Measurements from ENCODE around the gene FBXO28. TPM values are rescaled to one million over a fixed set of nuclear protein-coding genes. Genes with fewer than 3 reads are reported as not detected.

FBXO28 gene
- polyA plus RNA-seq, 12 donors = 12.3 to 23.5 (median 20.1) TPM; not detected in 1

DNA sequence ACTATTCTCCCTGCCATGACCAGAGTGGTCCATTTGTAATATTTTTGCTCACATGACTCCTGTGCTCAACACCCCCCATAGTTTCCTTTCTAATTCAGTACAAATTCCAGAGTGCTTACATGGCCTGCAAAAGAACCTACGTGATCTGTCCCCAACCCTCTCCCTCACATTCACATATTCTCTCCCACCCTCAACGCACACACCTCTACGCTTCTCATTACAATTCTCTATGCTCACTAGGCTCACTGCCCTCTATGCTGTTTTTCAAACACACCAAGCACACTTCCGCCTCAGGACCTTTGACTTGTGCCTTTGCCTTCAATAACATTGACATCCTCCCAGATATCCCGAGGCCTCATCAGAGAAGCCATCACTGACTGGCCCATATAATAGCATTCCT is 23.8 kb upstream of the FBXO28 start:
- DNase-seq = no peak

DNA sequence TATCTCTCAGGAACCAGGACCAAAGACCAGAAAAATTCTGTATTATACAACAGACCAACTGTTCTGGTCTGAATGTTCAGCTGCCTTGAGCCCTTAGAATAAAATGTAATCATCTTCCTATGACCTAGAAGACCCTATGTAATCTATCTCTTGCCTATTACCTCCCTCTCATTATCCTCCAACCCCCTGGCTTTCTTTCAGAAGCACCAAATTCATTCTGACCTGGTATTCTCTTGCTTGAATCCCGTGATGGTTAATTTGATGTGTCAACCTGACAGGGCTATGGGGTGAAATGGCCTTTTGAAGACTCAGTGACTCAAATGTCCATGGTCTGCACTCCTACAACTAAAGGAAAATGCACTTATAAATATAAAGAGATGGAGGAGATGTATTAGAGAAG is 21.8 kb upstream of the FBXO28 start:
- no peak for DNase-seq

DNA sequence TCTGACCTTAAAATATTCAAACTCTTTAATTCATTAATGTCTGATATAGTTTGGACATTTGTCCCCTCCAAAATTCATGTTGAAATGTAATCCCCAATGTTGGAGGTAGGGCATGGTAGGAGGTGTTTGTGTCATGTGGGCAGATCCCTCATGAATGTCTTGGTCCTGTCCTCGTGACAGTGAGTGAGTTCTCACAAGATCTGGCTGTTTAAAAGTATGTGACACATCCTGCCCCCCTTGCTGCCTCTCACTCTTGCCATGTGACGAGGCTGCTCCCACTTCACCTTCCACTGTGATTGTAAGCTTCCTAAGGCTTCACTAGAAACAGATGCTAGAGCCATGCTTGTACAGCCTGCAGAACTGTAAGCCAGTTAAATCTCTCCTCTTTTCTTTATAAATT is 21.3 kb upstream of the FBXO28 start:
- no peak for DNase-seq

DNA sequence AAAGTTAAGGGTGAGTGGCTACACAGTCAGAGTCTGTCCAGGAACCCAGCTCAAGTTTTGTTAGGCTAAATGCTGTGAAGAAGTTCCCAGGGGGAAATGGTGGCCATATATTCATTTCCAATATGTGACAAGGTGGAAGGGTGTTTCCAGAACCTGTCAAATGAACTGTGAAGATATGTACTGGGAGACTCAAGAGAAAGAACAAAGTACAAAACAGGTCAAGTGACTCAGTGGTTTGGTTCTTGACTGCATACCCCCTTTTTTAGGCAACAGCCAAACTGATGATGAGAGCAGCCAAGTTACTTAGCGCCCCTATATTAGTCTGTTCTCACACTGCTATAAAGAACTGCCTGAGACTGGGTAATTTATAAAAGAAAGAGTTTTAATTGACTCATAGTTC is 18.6 kb upstream of the FBXO28 start:
- no peak for DNase-seq

DNA sequence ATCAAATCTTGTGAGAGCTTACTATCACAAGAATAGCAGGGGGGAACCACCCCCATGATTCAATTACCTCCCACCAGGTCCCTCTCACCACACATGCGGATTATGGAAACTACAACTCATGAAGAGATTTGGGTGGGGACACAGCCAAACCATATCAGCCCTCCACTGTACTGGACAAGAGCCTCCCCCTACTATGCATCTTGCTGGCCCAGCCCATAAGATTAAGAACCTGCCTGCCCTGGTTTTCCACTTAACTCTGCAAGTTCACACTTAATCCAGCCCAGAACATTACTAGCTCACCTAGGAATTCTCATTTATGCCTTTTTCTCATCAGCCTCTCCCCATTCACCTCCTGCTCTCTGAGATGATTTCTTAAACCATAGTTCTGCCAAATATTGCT is 18.0 kb upstream of the FBXO28 start:
- no peak for DNase-seq

DNA sequence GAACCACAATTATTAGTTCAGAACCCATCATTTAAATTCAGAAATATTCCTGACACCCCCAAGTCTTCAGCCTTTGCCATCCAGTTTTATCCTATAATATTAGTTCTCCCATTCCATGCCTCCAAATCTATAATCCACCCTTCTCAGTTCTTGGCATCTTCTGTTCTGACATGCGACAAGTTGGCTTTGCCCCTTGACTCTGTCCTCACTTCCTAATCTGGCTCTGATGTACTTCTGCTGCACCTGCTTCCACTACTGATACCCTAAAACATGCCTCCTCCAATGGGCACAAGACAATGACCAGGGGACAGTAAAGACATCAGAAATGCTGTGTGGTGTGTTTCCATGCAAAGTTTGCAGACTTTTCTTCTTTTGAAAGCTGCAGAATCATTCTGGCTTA is 17.1 kb upstream of the FBXO28 start:
- no peak for DNase-seq

DNA sequence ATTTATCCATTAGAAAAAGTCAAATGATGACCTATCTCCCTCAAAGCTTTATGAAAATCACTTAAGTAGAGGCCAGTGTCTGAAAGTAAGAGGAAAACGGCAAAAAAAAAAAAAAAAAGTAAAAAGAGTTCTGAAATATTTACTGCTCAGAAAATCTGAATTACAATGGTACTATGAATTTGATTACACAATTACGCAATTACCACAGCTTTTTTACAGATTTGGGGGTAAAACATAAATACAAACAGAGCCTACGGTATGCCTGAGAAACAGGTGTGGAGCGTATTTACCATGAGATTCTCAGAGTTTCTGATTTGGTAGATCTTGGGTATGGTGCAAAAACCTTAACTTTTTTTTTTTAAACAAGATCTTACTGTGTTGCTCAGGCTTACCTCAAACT is 15.9 kb upstream of the FBXO28 start:
- DNase-seq = no peak

DNA sequence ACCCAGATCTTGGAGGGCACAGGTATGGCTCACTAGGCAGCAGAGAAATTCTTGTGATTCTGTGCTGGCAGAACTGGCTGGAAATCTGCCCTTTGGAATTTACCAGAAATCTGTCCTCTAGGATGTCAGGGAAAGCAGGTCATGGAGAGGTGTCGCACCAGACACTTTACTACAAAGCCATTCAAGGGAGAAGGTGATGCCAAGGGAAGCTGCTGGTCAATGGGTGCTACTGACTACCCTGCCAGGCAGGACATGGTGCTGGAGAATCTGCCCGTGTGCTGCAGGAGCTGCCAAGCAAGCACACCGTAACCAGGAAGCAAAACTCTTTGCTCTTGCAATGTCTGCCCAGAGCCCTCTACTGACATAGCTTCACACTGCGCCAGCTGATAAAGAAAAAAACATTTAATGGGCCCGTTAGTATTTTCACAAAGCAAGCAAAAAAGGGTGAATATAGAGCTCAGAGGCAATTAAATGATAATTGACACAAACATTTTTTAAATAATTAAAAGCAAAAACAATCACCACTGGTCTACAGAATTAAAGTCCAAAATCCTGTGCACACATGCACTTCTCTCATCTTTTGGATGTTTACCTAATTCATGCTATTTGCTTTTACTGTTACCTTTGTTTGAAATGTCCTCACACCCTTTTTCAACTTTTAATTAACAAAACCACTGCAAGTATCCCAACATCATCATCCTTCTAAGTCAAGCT is 7.2 kb upstream of the FBXO28 start:
- DNase-seq = no peak

DNA sequence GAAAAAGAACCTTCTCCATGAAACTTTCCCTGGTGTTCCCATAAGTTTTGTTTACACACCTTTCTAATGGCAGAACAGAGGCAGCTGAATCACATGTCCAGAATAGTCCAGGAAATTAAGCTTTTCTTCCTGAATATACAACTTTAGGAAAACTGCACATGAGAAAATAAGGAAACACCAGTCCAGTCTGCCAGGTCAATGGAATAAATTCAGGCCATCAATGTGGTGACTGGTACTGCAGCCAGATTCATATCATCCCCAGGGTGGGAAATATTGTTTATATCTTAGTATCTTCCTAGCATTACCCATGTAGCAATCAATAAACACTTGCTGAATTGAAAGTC is 6.7 kb upstream of the FBXO28 start:
- no peak for DNase-seq

DNA sequence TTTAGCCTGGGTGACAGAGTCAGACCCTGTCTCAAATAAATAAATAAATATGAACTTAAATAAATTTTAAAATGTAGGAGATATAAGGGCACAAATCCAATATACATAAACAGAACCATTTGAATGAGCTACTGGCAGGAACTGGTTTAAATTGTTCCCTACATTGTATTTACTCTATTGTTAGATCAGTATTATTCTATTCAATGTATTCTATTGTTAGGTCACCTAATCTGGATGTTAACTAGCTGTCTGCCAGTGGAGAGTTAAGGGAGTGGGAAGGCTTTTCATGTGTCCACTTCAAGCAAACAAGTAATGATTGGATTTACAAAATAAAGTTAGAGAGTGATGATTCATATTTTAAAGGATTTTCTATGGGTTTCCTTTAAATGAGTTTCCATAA is 4.9 kb upstream of the FBXO28 start:
- DNase-seq = no peak

DNA sequence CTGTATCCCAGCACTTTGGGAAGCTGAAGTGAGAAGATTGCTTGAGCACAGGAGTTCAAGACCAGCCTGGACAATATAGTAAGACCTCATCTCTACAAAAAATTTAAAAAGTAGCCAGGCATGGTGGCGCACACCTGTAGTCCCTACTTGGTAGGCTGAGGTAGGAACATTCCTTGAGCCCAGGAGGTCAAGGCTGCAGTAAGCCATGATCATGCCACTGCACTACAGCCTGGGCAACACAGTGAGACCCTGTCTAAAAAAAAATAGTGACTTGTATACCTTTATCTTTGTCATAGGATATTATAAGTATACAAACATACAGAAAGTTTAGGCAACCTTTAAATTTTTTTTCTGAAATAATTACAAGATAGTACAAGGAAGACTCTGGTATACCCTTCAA is 3.9 kb upstream of the FBXO28 start:
- no peak for DNase-seq

DNA sequence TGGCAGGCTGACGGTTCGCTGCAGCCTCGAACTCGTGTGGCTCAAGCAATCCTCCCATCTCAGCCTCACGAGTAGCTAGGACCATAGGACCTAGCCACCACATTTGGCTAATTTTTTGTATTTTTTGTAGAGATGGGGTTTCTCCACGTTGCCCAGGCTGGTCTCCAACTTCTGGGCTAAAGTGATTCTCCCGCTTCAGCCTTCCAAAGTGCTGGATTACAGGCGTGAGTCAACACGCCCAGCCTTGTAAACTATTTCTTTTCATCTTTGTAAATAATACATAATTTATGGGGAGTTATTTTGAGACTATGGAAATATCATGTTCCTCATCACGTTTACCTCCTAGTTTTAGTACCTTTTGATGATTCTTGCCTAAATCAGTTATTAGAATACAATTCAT is 906 bp upstream of the FBXO28 start:
- DNase-seq = no peak

DNA sequence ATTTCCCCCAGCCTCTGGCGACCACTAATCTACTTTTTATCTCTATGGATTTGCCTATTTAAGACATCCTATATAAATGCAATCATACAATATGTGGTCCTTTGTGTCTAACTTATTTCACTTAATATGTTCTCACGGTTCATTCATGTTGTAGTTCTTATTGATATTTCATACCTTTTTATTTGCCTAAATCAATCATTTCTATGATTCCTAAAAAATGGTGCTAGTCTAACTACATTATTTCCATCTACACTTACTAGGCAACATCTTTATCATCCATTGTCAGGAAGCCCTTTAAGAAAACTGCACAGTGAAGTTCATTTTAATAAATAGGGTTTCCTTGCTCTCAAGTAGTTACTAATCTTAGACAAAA is 380 bp upstream of the FBXO28 start:
- DNase-seq = no peak

DNA sequence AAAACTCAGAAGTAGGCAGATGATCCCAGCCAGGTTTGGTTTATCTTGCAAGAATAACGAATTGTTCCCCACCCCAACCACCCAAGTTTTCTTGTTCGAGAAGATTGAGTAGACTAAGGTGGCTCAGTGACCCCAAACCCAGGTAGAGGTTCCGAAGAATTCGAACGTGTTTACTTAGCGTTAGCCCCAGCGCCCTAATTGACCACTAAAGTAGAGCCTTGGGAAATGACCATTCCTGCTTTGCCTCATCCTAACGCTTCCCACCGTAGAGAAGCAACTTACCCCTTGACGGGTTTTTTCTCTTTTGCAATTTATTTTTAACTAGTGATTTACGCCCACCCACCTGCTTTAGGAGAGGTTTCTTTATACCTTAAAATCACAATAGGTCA is 870 bp downstream of the FBXO28 start:
- DNase-seq = no peak

DNA sequence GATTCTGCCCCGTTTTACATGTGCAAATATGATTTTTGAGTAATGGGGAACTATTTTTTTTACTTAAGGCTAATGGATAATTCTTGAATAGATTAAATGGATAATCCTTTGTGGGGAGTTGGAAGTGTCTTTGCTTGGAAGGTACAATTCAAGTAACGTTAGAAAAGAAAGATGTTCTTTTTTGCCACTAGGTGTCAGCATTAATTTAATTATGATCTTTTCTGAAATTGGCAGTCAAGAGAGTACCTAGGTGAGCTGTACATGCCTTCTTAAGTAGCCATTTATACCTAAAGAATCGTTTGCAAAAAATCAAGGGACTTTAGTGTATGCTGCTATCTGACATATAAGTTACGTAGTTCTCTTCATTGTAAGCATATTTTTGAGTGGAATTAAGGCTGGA is 2.2 kb downstream of the FBXO28 start:
- peak; percentile 28 for DNase-seq

DNA sequence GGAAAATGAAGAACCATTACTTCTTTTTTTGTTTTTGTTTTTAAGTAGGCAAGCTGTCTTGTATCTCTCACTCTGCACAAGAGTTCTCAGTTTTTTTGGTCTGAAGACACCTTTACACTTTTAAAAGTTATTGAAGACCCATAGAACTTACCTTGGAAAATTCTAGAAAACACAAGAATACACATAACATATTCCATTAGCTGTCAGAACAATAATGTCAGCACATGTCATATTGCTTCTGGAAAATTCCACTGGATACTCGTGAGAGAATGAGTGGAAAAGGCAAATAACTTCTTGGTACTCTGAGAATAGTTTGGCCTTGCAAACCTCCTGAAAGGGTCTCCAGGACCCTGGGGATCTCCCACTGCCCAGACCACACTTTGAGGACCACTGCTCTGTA is 4.8 kb downstream of the FBXO28 start:
- no peak for DNase-seq

DNA sequence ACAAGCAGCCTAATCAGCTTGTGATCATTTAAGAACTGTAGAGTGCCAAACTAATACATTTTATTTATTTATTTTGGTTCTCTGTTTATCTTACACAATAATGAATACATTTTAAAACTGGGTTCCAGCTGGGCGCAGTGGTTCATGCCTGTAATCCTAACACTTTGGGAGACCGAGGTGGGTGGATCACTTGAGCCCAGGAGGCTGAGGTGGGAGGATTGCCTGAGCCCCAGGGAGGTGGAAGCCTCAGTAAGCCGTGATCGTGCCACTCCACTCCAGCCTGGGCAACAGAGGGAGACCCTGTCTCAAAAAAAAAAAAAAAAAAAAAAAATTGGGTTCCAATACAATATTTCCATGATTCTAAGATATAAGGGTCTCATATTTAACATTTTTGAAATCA is 9.2 kb downstream of the FBXO28 start:
- no peak for DNase-seq

DNA sequence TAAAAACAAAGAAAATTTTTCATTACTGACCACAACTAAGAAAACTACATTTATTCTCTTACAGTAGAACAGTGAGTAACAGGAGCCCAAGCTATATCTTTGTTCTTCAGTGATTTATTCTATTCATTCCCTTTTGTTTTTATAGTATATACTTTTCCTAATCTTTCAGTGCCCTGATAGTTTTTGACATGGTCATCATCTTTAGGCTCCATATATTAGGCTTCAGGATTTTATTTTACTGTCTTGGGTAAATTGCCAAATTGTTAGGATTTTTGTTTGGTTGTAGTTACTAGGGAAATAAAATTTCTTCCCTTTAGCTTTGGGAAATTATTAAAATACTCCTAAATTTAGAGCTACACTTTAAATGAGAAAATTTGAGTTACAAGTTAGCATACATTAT is 10.3 kb downstream of the FBXO28 start:
- no peak for DNase-seq

DNA sequence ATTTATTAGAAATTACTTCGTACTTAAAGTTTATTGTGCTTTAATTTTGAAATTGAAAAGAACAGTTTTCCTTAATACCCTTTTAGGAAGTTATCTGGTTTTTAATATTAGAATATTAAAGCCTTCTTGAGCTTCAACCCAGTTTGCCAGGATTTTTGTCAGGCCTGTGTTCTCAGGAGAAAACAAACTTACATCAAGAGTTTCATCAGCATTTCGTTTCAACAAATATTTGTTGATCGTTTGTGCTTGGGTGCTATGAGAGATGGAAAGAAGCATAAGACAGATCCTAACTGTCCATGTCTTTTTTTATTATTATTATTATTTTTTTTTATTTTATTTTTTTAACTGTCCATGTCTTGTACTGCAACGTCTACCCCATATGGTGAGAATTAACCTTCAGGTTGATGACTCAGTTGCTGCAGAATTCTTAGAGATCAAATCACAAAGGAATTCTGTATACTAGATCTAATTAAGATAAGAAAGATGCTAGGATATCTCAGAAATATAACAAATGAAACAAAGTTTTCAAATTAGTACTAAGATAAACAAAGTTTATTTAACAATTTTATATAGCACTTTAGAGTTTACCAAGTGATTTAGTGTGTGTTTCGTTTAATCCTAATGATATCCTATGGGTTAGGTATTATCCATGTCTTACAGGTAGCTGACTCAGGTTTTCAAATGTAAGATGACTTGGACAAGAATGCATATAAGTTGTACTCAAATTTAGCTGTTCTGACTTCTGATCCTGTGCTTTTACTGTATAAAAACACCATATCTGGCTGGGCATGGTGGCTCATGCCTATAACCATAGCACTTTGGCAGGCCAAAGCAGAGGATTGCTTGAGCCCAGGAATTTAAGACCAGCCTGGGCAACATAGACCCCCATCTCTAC is 14.3 kb downstream of the FBXO28 start:
- no peak for DNase-seq

DNA sequence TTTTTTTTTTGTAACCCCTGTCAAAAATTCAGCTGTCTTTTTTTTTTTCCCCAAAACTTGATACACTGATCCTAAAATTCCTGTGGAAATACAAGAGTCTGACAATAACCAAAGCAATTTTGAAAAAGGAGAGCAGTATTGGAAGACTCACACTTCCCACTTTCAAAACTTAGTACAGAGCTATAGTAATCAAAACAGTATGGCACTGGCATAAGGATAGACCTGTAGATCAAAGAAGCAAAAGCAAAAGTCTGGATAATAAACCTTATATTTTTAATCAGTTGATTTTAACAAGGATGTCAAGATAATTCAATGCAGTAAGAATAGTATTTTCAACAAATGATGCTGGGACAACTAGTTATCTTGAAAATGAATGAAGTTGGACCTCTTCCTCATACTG is 17.3 kb downstream of the FBXO28 start:
- no peak for DNase-seq

DNA sequence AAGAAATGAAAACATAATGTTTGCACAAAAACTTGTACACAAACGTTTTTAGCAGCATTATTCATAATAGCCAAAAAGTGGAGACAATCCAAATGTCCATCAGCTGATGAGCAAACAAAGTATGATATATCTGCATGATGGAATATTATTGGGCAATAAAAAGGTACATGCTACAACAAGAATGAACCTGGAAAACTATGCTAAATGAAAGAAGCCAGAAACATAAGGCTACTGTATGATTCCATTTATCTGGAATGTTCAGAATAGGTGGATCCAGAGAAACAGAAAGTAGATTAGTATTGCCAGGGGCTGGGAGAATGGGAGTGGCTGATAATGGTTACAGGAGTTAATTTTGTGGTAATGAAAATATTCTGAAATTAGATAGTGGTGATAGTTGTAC is 19.0 kb downstream of the FBXO28 start:
- DNase-seq = no peak

DNA sequence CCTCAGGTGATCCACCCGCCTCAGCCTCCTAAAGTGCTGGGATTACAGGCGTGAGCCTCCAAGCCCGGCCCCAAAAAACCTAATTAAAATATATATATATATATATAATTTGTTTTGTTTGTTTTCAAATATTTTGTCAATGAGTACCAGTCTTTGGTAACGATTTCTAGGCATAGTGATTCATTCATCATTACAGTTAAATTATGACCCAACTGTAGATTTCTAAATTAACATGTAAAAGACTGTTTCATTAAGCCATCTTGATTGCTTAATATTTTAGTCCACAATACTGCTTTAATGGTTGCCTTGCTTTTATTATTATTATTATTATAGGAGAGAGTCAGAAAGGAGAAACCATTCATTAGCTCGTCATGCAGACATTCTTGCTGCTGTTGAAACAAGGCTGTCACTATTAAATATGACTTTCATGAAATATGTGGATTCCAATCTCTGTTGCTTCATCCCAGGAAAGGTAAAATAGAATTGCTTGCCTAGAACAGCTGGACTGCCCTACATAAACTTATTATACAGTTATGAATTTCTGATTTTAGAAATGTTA is 19.9 kb downstream of the FBXO28 start:
- no peak for DNase-seq

DNA sequence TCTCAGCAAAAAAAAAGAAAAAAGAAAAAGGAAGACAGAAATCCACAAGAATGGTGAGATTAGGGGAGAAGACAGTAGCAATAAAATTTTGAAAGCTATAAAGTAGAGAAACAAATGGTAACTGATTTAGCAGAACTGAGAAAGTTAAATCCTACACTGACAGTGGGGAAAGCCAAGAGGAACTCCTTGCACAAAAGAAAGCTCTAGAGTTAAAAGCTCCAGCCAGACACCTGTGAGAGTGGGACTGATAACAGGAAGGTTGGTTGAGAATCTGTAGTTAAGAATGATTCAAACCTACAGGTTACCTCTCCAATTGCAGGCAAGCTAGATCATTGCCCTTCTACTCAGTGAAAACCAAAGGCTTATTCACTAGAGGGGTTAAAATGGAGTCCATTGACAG is 23.6 kb downstream of the FBXO28 start:
- no peak for DNase-seq
